ENCODE data around the gene LRRC74A.

The LRRC74A gene

DNA sequence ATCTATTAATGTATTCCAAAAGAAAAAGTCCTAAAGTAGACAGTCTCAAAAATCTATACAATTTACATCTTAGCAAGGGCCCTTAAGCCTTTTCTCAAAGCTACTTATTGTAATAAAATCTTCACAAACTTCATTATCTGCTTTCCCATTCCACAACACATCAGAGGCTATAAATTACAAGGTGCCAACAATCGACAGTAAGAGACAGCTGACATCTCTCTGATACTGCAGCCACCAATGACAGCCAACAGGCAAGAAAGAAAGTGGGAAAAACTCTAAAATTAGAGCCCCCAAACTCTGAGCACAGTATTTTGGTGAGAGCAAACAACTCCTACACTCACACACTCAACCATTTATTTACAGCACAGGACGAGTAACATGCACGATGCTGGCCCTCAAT lies 15.7 kb upstream of the LRRC74A start:
- DNase-seq (ENCODE audit: low read depth, low spot score): no peak

DNA sequence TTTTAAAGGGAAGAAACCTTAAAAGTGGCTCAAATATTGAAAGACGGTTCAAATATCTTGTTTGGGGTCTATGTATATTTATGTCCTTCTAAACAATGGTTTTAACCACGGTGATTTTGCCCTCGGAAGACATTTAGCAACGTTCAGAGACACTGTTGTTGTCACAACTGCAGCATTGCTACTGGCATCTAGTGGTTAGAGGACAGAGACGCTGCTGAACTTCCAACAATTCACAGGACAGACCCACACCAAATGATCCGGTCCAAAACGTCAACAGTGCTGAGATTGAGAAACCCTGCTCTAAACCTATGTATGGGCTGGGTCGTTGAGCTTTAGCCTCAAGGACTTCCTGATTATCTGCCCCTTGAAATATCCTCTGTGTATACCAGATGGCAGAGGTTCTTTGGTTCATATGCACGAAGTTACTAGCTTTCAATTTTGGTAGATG lies 15.2 kb upstream of the LRRC74A start:
- no peak for DNase-seq (ENCODE audit: low read depth, low spot score)

GRCh38 chr14:76811561-76811960 lies 14.6 kb upstream of the LRRC74A start:
- no peak for DNase-seq (ENCODE audit: low read depth, low spot score)

- no peak for DNase-seq (ENCODE audit: low read depth, low spot score)
Observed at GRCh38 chr14:76812093-76812421, 14.2 kb upstream of the LRRC74A start.

DNA sequence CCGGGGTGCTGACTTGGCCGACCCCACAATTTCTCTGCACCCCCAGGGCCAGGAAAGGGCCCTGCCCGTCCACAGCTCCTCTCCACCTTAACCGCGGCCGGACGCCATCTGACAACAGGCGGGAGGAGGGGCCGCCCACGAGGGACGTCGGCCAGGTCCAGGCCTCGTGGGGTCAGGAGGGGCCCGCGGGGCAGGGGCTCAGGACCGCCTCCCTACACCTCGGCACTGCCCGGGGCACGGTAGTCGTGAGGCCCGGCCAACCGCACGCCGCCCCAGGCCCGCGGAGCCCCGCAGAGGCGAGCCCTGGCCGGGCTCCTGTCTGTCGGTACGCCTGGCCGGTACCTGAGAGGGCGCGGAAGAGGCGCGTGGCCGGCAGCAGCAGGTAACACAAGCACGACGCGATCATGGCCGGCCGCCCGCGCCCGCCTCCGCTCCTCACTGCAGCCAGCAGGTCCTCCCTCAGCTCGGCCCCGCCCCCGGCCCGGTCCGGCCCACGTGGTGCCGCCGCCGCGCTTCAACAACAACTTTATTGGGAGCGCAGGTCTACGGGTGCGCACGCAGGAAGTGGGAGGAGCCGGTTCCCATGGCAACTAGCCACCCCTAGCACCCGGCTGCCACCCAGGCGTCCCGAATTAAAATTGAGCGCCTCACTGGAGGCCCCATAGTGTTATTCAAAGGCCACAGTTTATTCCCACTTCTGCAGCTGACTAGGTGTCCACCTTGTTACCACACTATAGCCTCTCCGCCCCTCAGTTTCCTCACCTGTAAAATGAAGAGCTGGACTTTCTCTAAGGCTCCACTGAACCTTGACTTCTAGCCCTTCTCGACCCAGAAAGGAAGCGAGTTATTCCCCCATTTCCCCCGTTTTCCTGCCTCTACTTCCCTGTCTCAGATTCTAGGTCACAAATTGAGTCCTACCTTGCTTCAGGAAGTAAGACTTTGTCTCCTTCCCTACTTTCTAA lies 13.5 kb upstream of the LRRC74A start, which contains the start of gene ANGEL1:
Gene ANGEL1, minus strand, starts transcription at position 461 of the 962 bp plus-strand sequence. Its CDS starts 55 bp downstream, at position 406.
- peak; percentile 89 for DNase-seq (ENCODE audit: low read depth, low spot score)

DNA sequence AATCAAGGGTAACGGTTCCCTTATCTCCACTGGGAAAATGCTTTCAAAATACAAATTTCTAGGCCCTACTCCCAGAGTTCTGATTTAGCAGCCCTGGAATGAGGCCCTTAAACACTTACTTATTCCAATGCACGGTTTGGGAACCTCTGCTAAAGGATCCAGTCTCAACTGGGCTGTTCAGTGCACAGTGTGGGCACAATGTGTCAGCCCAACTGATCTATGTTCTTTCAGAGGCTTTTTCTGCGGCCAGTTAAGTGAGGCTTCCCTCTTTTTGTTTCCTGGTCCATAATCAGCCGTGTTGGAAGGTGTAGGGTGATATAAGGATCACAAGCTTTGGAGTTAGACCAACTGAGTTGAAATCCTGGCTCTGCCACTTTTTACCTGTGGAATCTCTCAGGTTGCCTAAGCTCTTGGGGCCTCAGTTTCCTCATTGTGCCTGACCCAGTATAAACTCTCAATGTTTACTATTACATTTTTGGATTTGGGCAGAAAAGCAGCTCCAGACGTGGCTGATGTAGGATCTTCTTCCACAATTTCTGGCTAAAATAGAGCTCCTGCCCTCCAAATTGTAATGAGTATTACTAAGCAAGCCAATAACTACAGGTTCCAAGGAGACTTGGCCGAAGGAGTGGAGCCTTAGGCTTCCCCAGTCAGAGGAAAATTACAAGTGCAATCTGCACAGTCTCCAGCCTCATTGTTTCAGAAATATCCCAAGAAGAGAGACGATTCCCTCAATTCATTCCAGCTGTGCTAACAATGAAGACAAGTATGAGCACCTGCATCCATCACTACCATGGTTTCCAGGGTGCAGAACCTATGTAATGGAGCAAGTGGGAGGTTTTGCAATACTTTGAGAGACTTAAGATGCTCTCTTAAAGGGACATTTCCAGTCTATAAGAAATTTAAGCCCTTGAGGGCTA lies 11.2 kb upstream of the LRRC74A start:
- no peak for DNase-seq (ENCODE audit: low read depth, low spot score)

GRCh38 chr14:76820700-76821099 lies 5.5 kb upstream of the LRRC74A start:
- no peak for DNase-seq (ENCODE audit: low read depth, low spot score)

GRCh38 chr14:76827696-76828296 lies 1.6 kb downstream of the LRRC74A start:
- no peak for DNase-seq (ENCODE audit: low read depth, low spot score)

GRCh38 chr14:76828339-76829012 lies 2.3 kb downstream of the LRRC74A start:
- DNase-seq (ENCODE audit: low read depth, low spot score): no peak

DNA sequence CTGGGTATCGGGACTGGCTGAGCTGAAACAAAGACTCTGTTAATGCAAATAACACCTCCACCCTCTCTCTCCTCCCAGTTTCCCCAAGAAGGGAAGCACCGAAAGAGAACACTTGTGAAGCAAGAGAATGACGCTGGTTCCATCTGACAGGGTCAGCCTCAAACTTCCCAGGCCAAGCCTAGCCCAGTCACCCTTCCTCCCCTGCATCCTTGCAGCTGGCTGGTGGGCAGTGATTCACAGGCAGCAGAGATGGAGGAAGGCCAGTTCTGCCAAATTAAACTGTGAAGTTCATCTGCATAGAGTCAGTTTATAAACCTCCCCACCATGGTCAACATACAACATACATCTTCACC lies 2.8 kb downstream of the LRRC74A start:
- no peak for DNase-seq (ENCODE audit: low read depth, low spot score)

- no peak for DNase-seq (ENCODE audit: low read depth, low spot score)
Observed at GRCh38 chr14:76829650-76830421, 3.6 kb downstream of the LRRC74A start.

DNA sequence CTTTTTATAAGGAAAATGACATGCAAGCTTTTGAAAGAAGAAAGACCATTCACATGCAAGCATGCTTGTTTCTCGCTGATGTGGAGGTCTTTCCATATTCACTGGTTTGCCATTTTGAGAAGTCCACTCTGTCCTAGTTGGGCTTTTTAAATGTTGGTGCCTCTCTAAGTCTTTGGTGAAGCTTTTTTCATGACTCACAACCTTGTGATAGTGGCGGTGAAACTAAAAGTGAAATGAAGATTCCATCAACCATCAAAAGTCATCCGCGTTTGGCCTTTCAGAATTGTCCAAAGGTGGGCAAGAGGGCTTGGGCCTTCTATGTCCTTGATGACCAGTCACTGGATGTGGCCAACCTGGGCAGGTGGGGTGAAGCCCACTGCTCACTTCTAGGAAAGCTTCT lies 4.3 kb downstream of the LRRC74A start:
- no peak for DNase-seq (ENCODE audit: low read depth, low spot score)

- DNase-seq (ENCODE audit: low read depth, low spot score): no peak
Observed at GRCh38 chr14:76832503-76832988, 6.3 kb downstream of the LRRC74A start.

DNA sequence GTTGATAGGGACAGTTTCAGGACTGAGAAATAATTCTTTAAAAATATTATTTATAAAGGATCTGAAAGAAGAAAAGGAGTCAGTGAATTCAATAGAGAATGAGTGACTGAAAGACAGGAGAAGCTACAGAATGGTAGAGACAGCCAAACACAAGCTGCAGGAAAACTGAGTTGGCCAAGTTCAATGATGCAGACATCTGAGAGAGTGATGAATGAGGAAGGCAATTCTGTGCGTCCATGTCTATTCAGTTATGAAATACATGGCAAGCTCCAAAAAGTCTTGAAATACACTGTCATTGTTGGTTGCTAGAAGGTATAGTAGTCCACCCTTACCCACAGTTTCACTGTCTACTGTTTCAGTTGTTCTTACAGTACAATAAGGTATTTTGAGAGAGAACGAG lies 6.8 kb downstream of the LRRC74A start:
- DNase-seq (ENCODE audit: low read depth, low spot score): no peak

DNA sequence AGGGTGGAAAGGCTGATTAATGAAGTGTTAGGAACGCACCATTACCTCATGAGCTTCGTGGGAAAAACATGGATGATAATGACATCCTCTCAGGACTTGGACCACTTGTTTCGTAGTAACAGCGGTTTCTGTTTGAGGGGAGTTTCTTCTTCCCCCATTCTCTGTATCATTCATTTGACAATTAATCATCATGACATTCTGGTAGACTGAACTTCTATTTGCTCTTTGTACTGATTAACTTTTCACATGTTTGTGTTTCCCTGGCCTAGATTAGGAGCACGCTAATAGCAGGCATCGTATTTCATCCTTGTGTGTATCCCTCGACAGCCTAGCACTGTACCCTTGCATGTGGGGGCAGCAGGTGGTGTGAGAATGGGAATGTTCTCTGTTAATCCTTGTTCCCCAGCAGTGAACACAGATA lies 8.0 kb downstream of the LRRC74A start:
- no peak for DNase-seq (ENCODE audit: low read depth, low spot score)

DNA sequence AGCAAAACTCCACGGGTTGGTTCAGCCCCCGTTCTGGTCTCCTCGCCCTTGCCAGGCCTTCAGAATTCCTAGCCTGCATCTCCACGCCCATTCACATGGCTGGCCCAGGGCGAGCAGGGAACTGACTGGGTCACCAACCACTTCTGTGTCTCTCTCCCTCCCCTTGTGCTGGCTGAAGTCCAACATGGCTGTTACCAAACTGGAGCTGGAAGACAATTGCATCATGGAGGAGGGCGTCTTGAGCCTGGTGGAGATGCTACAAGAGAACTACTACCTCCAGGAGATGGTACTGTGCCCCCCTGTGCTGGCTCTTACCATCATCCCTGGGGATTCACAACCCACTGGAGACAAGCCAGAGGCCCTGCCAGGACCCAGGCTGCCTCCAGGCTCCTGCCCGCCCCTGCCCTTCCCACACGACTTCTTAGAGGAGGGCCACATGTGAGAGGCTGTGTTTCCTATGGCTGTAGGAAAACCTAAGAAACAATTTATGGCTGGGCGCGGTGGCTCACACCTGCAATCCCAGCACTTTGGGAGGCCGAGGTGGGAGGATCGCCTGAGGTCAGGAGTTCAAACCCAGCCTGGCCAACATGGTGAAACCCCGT lies 9.9 kb downstream of the LRRC74A start:
- no peak for DNase-seq (ENCODE audit: low read depth, low spot score)

DNA sequence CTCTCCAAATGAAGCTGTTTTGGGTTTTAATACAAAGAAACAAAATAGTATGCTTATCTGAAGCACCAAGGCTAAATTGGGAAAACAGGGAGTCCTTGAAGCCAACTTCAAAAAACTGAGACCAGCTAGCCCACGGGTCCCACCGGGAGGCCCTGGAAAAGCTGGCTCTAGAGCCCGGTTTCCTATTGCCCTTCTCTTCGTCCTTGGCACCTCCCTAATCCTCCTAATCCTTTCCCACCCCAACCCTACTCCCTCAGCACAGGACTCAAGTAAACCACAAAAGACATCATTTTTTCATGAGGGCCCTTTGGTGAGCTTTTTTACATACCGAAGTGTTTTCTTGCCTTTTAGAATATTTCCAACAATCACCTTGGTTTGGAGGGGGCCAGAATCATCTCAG lies 11.3 kb downstream of the LRRC74A start:
- DNase-seq (ENCODE audit: low read depth, low spot score): no peak

- DNase-seq (ENCODE audit: low read depth, low spot score): no peak
Observed at GRCh38 chr14:76842414-76842813, 16.2 kb downstream of the LRRC74A start.

DNA sequence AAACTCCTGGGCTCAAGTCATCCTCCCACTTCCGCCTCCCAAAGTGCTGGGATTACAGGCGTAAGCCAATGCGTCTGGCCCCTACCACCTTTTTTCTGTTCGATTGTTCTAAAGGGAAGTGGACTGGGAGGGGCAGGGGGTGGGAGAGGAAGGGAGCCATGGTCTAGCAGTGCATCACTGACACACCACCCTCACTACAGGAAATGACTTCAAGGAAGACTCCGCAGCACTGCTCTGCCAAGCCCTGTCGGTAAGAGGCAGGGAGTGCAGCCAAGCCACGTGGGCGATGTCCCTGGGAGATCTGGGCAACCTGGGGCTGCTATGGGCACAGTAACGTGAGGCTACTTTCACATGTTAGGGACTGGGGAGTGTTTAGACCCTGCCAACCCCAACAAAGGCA lies 18.0 kb downstream of the LRRC74A start:
- DNase-seq (ENCODE audit: low read depth, low spot score): peak; percentile 32
